Adrenal gland (tissue), 12 donors: ENCODE measurements around the gene RHBDL3. TPM values are rescaled to one million over a fixed set of nuclear protein-coding genes. Genes with fewer than 3 reads are reported as not detected.

Experiments
- DNase-seq, 7 donors: peaks; one replicate each; pipeline ENCODE4 v3.0.0-alpha.2; 2019 to 2020
- H3K27ac ChIP-seq, 5 donors: fragments of 200-600 bp; sonication (generic) in 4 of 5; 1 replicate in 3 of 5; 2 replicates in 2 of 5; pipeline versions ENCODE4 v1.5.1 to v1.8.0; 2016 to 2020; ENCODE audit warnings: mild to moderate bottlenecking in 1 of 5
- H3K27me3 ChIP-seq: fragments of 200-600 bp; 2 replicates; pipeline ENCODE4 v1.8.0; 2021
- H3K36me3 ChIP-seq, 2 donors: fragments of 200-600 bp; replicated peaks in 1 of 2; 1 replicate in 1 of 2; 2 replicates in 1 of 2; pipeline versions ENCODE4 v1.5.1 to v1.8.0; 2018 to 2022
- H3K4me1 ChIP-seq, 2 donors: fragments of 200-600 bp; replicated peaks in 1 of 2; 1 replicate in 1 of 2; 2 replicates in 1 of 2; pipeline versions ENCODE4 v1.5.1 to v1.8.0; 2018 to 2021
- H3K4me3 ChIP-seq, 4 donors: fragments of 200-600 bp; sonication (generic) in 3 of 4; one replicate each; pipeline ENCODE4 v1.5.1; 2016 to 2018
- H3K9me3 ChIP-seq, 3 donors: fragments of 200-600 bp; sonication (generic) in 1 of 3; replicated peaks in 1 of 3; 1 replicate in 2 of 3; 2 replicates in 1 of 3; pipeline versions ENCODE4 v1.5.1 to v1.8.0; 2016 to 2021
- POLR2A ChIP-seq, 2 donors: fragments of 450-650 bp; IDR thresholded peaks; one replicate each; pipeline ENCODE4 v1.6.1; 2017; ENCODE audit warnings: antibody characterized with exemption in 2 of 2, mild to moderate bottlenecking in 2 of 2, moderate library complexity in 1 of 2
- WGBS, 4 donors: extraction: QIAGEN DNeasy Blood & Tissue Kit in 2 of 4; methylation state at CpG; one replicate each; pipeline versions ENCODE4 v1.1.5 to v1.1.7; 2013 to 2017; 5-methylcytosine and 5-hydroxymethylcytosine counted together
- intact Hi-C, 2 donors: fragments of 100-400 bp; cut with DNase I; formaldehyde crosslinking; loops; one replicate each; pipeline versions ENCODE4 v1.14.1 to v1.15.0; 2022 to 2023
- polyA plus RNA-seq, 3 donors: library from polyadenylated mRNA; stranded (reverse); fragments of 200-250 nt in 2 of 3; fragments of 350-450 nt in 1 of 3; fragmentation: Illumina TruSeq in 1 of 3; extraction: RNeasy Lipid Tissue Mini Kit (QIAGEN cat#74804) in 1 of 3; gene quantifications; one replicate each; pipeline ENCODE4 v1.2.3, GENCODE V29; 2013 to 2014
- total RNA-seq, 9 donors: library from RNA; depleted of rRNA in 4 of 9; stranded (reverse); fragments of >200 nt in 4 of 9; fragments of 120-200 nt in 1 of 9; fragmentation: NEBNext Ultra II Directional in 1 of 9; extraction: Animal tissue kit (Norgen Biotek cat#: 25700) in 1 of 9; gene quantifications; one replicate each; pipeline versions ENCODE4 v1.1.0 to v1.2.4, GENCODE V29; 2013 to 2023
- TF ChIP-seq, protein P1 (sequence below), 6 experiments: fragments of 450-650 bp in 4 of 6; fragments of 200-600 bp in 2 of 6; sonication (generic) in 1 of 6; IDR thresholded peaks; 1 replicate in 5 of 6; 2 replicates in 1 of 6; pipeline versions ENCODE4 v1.5.1 to v1.8.0; 2016 to 2021; ENCODE audit warnings: antibody characterized with exemption in 6 of 6, mild to moderate bottlenecking in 2 of 6, moderate library complexity in 1 of 6
- donor health status: healthy with polysubstance abuse.
- donor health status: Bipolar disorder and iron deficiency.
- donor health status: DM: yes; HTN: yes; CAD: no.
- donor health status: DM: no; HTN: no; CAD: no.
- donor health status: DM: no; HTN: no; CAD: no.
- donor health status: DM: yes; HTN: yes; CAD: no.

The RHBDL3 gene
- total and polyA plus RNA-seq, 12 donors = 1.7 to 10.2 (median 5.1) TPM

- intact Hi-C loops = no loop called here
- WGBS, 4 donors = 32 to 52% (median 37%) methylated on average over 1 to 2 of the region's 2 CpGs
- H3K27ac ChIP-seq = peak overlapping the region in 1 of 5 donors; percentile 71
- peaks cover 15 to 17% of the 10 kb centered on the region in 2 donors for H3K4me1 ChIP-seq
- H3K36me3 ChIP-seq = no peaks in the 10 kb centered on the region
- TF ChIP-seq, protein P1, sequence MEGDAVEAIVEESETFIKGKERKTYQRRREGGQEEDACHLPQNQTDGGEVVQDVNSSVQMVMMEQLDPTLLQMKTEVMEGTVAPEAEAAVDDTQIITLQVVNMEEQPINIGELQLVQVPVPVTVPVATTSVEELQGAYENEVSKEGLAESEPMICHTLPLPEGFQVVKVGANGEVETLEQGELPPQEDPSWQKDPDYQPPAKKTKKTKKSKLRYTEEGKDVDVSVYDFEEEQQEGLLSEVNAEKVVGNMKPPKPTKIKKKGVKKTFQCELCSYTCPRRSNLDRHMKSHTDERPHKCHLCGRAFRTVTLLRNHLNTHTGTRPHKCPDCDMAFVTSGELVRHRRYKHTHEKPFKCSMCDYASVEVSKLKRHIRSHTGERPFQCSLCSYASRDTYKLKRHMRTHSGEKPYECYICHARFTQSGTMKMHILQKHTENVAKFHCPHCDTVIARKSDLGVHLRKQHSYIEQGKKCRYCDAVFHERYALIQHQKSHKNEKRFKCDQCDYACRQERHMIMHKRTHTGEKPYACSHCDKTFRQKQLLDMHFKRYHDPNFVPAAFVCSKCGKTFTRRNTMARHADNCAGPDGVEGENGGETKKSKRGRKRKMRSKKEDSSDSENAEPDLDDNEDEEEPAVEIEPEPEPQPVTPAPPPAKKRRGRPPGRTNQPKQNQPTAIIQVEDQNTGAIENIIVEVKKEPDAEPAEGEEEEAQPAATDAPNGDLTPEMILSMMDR (IDR thresholded peaks at IDR 0.05) = no peak
- TF ChIP-seq POLR2A (IDR thresholded peaks at IDR 0.05) = no peak
- no peak overlapping the region for H3K4me3 ChIP-seq
- DNase-seq = peak in 1 of 7 donors; percentile 65
- no peaks in the 10 kb centered on the region for H3K27me3 ChIP-seq
- H3K9me3 ChIP-seq = no peaks in the 10 kb centered on the region
These were observed 38.2 kb downstream of the RHBDL3 start for GRCh38 chr17:32303781-32304288.

DNA sequence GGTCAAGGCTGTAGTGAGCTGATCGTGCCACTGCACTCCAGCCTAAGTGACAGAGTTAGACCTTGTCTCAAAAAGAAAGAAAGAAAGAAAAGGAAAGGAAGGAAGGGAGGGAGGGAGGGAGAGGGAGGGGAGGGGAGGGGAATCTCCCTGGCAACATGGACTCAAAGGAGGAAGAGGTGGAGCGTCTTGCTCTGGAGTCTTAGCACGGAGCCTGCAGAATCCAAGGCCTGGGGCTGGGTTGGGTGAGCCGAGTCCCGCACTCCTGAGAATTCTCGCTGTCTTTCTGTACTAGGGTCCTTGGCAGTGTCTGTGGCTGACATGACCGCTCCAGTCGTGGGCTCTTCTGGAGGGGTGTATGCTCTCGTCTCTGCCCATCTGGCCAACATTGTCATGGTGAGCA lies 39.4 kb downstream of the RHBDL3 start:
- WGBS, 4 donors = 65 to 85% (median 76%) methylated on average over 9 of the region's 9 CpGs
- Histone ChIP-seq H3K27me3 (no peaks in the 10 kb centered on the region), H3K4me1 (peaks cover 15 to 17% of the 10 kb centered on the region in 2 donors), H3K27ac (no peak overlapping the region), H3K36me3 (no peaks in the 10 kb centered on the region), H3K4me3 (no peak overlapping the region), H3K9me3 (no peaks in the 10 kb centered on the region)
- DNase-seq = no peak
- TF ChIP-seq, protein P1 (IDR thresholded peaks at IDR 0.05) = no peak
- TF ChIP-seq POLR2A (IDR thresholded peaks at IDR 0.05) = no peak
- intact Hi-C loops = no loop called here

- Histone ChIP-seq H3K27ac (no peak overlapping the region), H3K9me3 (no peaks in the 10 kb centered on the region), H3K36me3 (no peaks in the 10 kb centered on the region), H3K4me1 (peaks cover 12 to 16% of the 10 kb centered on the region in 2 donors), H3K4me3 (no peak overlapping the region), H3K27me3 (no peaks in the 10 kb centered on the region)
- DNase-seq = no peak
- TF ChIP-seq, protein P1 (IDR thresholded peaks at IDR 0.05) = no peak
- TF ChIP-seq POLR2A (IDR thresholded peaks at IDR 0.05) = no peak
- 73 to 86% (median 80%) methylated on average over 4 of the region's 4 CpGs for WGBS, 4 donors
- intact Hi-C loops = no loop called here
These were observed 42.0 kb downstream of the RHBDL3 start for GRCh38 chr17:32307658-32308057.

DNA sequence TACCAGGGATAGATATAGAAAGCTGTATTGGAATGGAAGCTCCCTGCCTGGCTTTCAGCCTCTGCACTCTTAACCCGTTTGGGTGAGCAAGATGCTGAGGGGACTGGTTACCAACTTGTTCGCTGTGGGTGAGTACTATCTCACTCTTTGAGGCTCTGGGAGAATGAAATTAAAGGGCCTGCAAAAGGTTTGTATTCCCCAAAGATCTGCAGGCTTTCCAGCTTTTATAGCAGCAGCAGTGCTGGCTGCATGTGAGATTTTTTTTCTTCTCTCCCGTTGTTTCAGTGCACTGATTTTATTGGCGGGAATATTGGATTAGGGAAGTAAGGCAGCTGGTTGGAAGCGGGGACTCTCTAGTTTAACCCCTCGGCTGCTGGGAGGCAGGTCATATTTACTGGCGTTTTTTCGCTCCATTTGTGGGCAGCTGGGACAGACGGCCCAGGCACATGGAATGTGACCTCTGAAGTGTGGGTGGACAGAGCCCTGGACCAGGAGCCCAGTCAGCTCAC lies 45.5 kb downstream of the RHBDL3 start:
- intact Hi-C loops = no loop called here
- Histone ChIP-seq H3K9me3 (no peaks in the 10 kb centered on the region), H3K4me3 (no peak overlapping the region), H3K27me3 (no peaks in the 10 kb centered on the region), H3K27ac (no peak overlapping the region), H3K36me3 (no peaks in the 10 kb centered on the region), H3K4me1 (no peaks in the 10 kb centered on the region)
- no peak for TF ChIP-seq POLR2A (IDR thresholded peaks at IDR 0.05)
- TF ChIP-seq, protein P1 (IDR thresholded peaks at IDR 0.05) = no peak
- DNase-seq = no peak
- WGBS, 4 donors = 30 to 43% (median 41%) methylated on average over 8 to 9 of the region's 9 CpGs
